Upper lobe of right lung (tissue), 1 donor: ENCODE results near the gene ARHGAP24. TPM values are rescaled to one million over a fixed set of nuclear protein-coding genes. Genes with fewer than 3 reads are reported as not detected.

Source experiments
- ATAC-seq: fragments of 200-7000 bp; cut with Tn5 transposase; one replicate; pipeline ENCODE4 v1.9.1; 2020; ENCODE audit warnings: mild to moderate bottlenecking, moderate library complexity
- DNase-seq: peaks from one replicate; pipeline ENCODE4 v3.0.0-alpha.2; 2020
- H3K27ac ChIP-seq: fragments of 200-600 bp; one replicate; pipeline ENCODE4 v1.8.0; 2022
- H3K27me3 ChIP-seq: fragments of 200-600 bp; one replicate; pipeline ENCODE4 v1.8.0; 2022; ENCODE audit warnings: mild to moderate bottlenecking
- H3K36me3 ChIP-seq: fragments of 200-600 bp; one replicate; pipeline ENCODE4 v1.8.0; 2022
- H3K4me1 ChIP-seq: fragments of 200-600 bp; one replicate; pipeline ENCODE4 v1.8.0; 2022
- H3K4me3 ChIP-seq: fragments of 200-600 bp; one replicate; pipeline ENCODE4 v1.8.0; 2022; ENCODE audit warnings: mild to moderate bottlenecking
- H3K9me3 ChIP-seq: fragments of 200-600 bp; one replicate; pipeline ENCODE4 v1.8.0; 2022
- CTCF ChIP-seq: fragments of 200-600 bp; IDR thresholded peaks from one replicate; pipeline ENCODE4 v1.8.0; 2022; ENCODE audit warnings: antibody characterized with exemption
- intact Hi-C: fragments of 100-400 bp; cut with DNase I; formaldehyde crosslinking; loops from one replicate; pipeline ENCODE4 v1.11.0; 2022
- total RNA-seq: library from RNA; stranded (reverse); fragmentation: NEBNext Ultra II Directional; extraction: Animal tissue kit (Norgen Biotek cat#: 25700); gene quantifications from one replicate; pipeline ENCODE4 v1.2.1, GENCODE V29; 2021
- donor health status: DM: no; HTN: yes; CAD: no; lungs with severe emphysema.

The ARHGAP24 gene
- total RNA-seq, 1 donor from 2014 or later = 29.8 TPM

GRCh38 chr4:85431156-85431555, 43.8 kb upstream of the ARHGAP24 start:
- ATAC-seq = no peak
- no peak for DNase-seq
- H3K36me3 ChIP-seq = no peaks in the 10 kb centered on the region
- H3K27ac ChIP-seq = no peak overlapping the region
- no peaks in the 10 kb centered on the region for H3K9me3 ChIP-seq
- no peaks in the 10 kb centered on the region for H3K4me1 ChIP-seq
- H3K27me3 ChIP-seq = no peaks in the 10 kb centered on the region
- H3K4me3 ChIP-seq = no peak overlapping the region
- no peak for TF ChIP-seq CTCF
- intact Hi-C loops = no loop called here

DNA sequence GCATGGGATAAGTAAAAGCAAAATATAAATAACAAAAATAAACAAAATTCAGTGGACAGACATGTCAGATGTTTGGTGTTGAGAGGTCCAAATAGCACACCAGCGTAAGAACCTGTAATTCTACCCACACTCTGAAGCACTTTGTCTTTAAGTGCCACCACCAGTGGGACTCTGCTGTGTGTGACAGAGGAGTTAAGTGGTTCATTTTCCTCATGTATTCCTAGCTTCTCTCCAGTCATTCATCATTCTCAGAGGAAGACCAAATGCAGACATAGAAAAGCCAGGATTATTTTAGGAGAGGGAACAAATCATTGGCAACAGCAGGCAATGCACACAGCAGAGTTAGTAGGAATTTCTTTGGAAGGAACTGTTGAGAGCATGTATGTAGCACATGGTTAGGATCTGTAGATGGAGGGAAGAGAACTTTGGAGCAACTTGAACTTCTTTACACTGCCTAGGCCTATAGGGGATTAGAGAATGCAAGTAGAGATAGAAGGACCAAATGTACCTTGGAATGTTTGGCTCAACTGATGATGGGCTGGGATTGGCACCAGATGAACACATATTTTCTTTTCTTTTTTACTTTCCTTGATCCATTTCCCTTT, 43.0 kb upstream of the ARHGAP24 start:
- ATAC-seq (no peak), DNase-seq (no peak)
- intact Hi-C loops = no loop called here
- Histone ChIP-seq H3K27ac (no peak overlapping the region), H3K4me3 (no peak overlapping the region), H3K36me3 (no peaks in the 10 kb centered on the region), H3K27me3 (no peaks in the 10 kb centered on the region), H3K9me3 (no peaks in the 10 kb centered on the region), H3K4me1 (no peaks in the 10 kb centered on the region)
- TF ChIP-seq CTCF = no peak

GRCh38 chr4:85445050-85445639, 29.8 kb upstream of the ARHGAP24 start:
- ATAC-seq = peak; percentile 96
- H3K27me3 ChIP-seq = no peaks in the 10 kb centered on the region
- H3K36me3 ChIP-seq = no peaks in the 10 kb centered on the region
- H3K4me1 ChIP-seq = no peaks in the 10 kb centered on the region
- intact Hi-C loops = no loop called here
- no peak for DNase-seq
- H3K9me3 ChIP-seq = no peaks in the 10 kb centered on the region
- TF ChIP-seq CTCF = no peak
- H3K4me3 ChIP-seq = no peak overlapping the region
- H3K27ac ChIP-seq = no peak overlapping the region

DNA sequence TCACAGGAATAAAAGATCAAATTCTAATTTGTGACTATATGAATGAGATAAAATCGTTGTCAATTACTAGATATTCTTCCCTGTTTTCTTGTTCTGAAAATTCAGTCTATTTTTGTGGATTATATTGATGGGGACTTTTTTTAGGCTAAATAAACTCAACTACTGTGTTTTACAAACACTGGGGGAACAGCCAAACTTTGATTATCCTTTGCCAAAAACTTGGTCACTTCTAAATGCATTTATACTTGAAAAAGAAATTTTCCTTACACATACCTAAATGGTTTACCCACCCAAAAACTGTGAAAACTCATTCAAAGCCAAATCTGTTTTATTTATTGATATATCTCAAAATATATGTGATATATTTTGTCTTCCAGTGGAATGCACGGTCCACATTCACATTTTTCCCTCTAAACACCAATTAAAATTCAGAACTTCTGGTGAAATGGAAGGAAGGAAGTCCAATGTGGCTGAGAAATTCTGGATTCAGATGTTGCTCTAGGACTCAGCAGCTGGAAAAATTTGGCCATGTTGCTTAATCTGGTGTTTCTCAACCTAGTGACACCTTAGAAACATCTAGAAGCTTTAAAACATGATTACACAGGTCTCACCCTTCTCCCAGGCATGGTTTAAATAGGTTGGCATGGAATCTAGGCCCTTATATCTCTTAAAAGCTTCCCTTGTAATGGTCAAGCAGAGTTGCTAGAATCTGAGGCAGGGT, 28.6 kb upstream of the ARHGAP24 start:
- no peaks in the 10 kb centered on the region for H3K27me3 ChIP-seq
- ATAC-seq (no peak), DNase-seq (no peak)
- H3K27ac ChIP-seq = no peak overlapping the region
- H3K4me1 ChIP-seq = no peaks in the 10 kb centered on the region
- H3K9me3 ChIP-seq = no peaks in the 10 kb centered on the region
- H3K4me3 ChIP-seq = no peak overlapping the region
- intact Hi-C loops = no loop called here
- H3K36me3 ChIP-seq = no peaks in the 10 kb centered on the region
- no peak for TF ChIP-seq CTCF

DNA sequence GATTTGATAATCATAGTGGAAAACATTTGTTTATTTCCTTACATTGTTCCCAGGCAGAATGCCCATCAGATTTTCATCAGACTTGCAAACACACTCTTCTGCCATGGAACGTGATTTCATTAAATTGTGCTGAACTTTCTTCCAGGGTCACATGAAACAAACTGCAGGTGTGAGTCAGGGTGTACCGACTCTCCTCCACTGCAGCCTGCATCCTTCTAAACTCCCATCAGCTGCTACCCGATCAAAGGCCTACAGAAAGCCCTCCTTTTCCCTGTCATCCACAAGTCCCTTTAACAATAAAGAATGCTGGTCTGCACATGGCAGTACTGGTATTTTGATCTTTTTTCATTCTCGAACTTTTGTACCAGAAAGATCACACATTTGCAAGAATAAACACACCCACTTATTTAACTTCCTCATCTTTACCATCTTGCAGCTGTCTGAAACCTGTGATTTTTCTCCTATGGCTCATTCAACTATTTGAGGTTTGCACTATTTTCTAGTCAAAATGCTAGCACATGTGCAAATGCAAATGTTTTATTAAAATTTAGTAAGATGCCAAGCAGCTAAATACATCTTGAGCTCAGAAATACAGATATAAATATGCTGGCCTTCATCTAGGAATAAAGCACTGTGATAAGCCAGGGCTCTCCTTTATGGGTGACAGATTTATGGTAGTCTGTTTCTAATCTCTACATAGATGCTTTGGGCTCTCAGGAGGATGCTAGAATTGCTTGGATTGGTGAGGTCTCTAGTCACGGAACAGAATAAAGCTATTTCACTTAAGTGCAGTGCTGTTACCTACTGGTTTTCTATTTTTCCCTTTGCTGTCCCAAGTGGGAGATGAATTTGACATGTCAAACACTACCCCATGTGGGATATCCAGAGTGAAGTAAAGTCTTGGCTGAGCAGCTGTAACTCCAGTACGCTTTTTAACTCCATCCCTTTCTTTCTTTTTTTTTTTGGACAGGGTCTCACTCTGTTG, 25.8 kb upstream of the ARHGAP24 start:
- H3K9me3 ChIP-seq = no peaks in the 10 kb centered on the region
- DNase-seq (no peak), ATAC-seq (no peak)
- no peak for TF ChIP-seq CTCF
- H3K4me1 ChIP-seq = no peaks in the 10 kb centered on the region
- no peak overlapping the region for H3K4me3 ChIP-seq
- H3K36me3 ChIP-seq = no peaks in the 10 kb centered on the region
- H3K27me3 ChIP-seq = no peaks in the 10 kb centered on the region
- intact Hi-C loops = no loop called here
- no peak overlapping the region for H3K27ac ChIP-seq
